ENCODE results near the gene EFEMP1.

Gene EFEMP1

GRCh38 chr2:55932843-55933242 is 9.3 kb upstream of the EFEMP1 start:
- DNase-seq: no peak

- DNase-seq: no peak
Observed at GRCh38 chr2:55931281-55931680, 7.7 kb upstream of the EFEMP1 start.

GRCh38 chr2:55929476-55929875 is 5.9 kb upstream of the EFEMP1 start:
- DNase-seq: no peak

GRCh38 chr2:55926974-55927373 is 3.4 kb upstream of the EFEMP1 start:
- DNase-seq: no peak

- no peak for DNase-seq
Observed at GRCh38 chr2:55926246-55926645, 2.7 kb upstream of the EFEMP1 start.

- no peak for DNase-seq
Observed at GRCh38 chr2:55923982-55924321, 370 bp upstream of the EFEMP1 start.

- DNase-seq: no peak
Observed at GRCh38 chr2:55922291-55922907, 1.2 kb downstream of the EFEMP1 start.

- no peak for DNase-seq
Observed at GRCh38 chr2:55919574-55919973, 4.0 kb downstream of the EFEMP1 start.

GRCh38 chr2:55918856-55919255 is 4.7 kb downstream of the EFEMP1 start:
- no peak for DNase-seq

GRCh38 chr2:55917713-55918390 is 5.7 kb downstream of the EFEMP1 start:
- no peak for DNase-seq

- no peak for DNase-seq
Observed at GRCh38 chr2:55917117-55917516, 6.5 kb downstream of the EFEMP1 start.

GRCh38 chr2:55916473-55917049 is 7.0 kb downstream of the EFEMP1 start:
- DNase-seq: no peak

GRCh38 chr2:55914786-55915185 is 8.8 kb downstream of the EFEMP1 start:
- no peak for DNase-seq

GRCh38 chr2:55912926-55913325 is 10.7 kb downstream of the EFEMP1 start:
- no peak for DNase-seq

GRCh38 chr2:55910077-55910476 is 13.5 kb downstream of the EFEMP1 start:
- no peak for DNase-seq

- no peak for DNase-seq
Observed at GRCh38 chr2:55907686-55908085, 15.9 kb downstream of the EFEMP1 start.

- no peak for DNase-seq
Observed at GRCh38 chr2:55906993-55907392, 16.6 kb downstream of the EFEMP1 start.

- DNase-seq: no peak
Observed at GRCh38 chr2:55903727-55904126, 19.9 kb downstream of the EFEMP1 start.

GRCh38 chr2:55902971-55903370 is 20.6 kb downstream of the EFEMP1 start:
- no peak for DNase-seq

- no peak for DNase-seq
Observed at GRCh38 chr2:55902429-55902828, 21.2 kb downstream of the EFEMP1 start.

- no peak for DNase-seq
Observed at GRCh38 chr2:55901941-55902340, 21.6 kb downstream of the EFEMP1 start.

GRCh38 chr2:55901322-55901721 is 22.3 kb downstream of the EFEMP1 start:
- no peak for DNase-seq

- no peak for DNase-seq
Observed at GRCh38 chr2:55899881-55900280, 23.7 kb downstream of the EFEMP1 start.

- no peak for DNase-seq
Observed at GRCh38 chr2:55898386-55899040, 25.1 kb downstream of the EFEMP1 start.
